ENCODE data around the gene TNIP1. TPM values are rescaled to one million over a fixed set of nuclear protein-coding genes. Genes with fewer than 3 reads are reported as not detected.
A peak's percentile ranks its signal among the peaks of the same experiment; 100 is the strongest.

The TNIP1 gene
- total and polyA plus RNA-seq, 7 donors: 55.1 to 210 (median 73.1) TPM

DNA sequence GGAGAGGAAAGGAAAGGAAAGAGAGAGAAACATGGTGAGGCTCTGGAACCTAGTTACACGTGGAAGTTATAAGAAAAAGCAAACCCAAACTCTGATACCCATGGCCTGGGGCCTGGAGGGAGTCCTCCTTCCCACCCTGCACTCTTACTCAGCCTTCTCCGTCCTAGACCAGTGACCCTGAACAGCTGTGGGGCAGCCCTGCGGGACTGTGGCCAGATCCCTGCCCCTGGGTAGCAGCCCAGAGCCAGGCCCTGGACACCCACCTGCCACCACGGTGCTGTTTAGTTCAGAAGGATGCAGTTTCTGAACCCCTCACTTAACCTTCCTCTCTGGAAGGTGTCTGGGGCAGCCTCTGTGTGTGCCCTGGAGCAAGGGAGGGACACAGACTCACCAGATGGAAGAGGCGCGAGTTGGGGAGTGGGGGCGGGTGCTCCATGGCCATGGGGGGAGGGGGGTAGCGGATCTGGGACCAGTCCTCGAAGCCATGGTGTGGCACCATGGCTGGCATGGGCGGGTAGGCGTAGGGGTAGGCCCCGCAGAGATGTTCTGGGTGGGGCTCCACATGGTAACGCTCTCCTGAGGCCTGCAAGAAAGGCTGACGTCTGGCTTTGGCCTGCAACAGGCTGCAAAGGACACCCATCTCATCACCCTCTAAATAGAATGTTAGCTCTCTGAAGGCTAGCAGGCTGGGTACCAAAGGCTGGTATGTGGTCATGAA is 47.5 kb downstream of the TNIP1 start:
- Histone ChIP-seq H3K4me1 (peaks cover 0 to 16% (median 12%) of the 10 kb centered on the region in 4 donors), H3K27me3 (no peaks in the 10 kb centered on the region), H3K27ac (no peak overlapping the region), H3K9me3 (no peaks in the 10 kb centered on the region), H3K36me3 (peaks cover 35 to 90% (median 61%) of the 10 kb centered on the region in 4 donors), H3K4me3 (no peak overlapping the region)
- whole genome bisulfite sequencing, 2 donors: 93 to 94% methylated on average over 14 of the region's 14 CpGs
- TF ChIP-seq EP300 (IDR thresholded peaks at IDR 0.05) (no peak), POLR2A (IDR thresholded peaks at IDR 0.05) (no peak)
- TF ChIP-seq, protein P1, sequence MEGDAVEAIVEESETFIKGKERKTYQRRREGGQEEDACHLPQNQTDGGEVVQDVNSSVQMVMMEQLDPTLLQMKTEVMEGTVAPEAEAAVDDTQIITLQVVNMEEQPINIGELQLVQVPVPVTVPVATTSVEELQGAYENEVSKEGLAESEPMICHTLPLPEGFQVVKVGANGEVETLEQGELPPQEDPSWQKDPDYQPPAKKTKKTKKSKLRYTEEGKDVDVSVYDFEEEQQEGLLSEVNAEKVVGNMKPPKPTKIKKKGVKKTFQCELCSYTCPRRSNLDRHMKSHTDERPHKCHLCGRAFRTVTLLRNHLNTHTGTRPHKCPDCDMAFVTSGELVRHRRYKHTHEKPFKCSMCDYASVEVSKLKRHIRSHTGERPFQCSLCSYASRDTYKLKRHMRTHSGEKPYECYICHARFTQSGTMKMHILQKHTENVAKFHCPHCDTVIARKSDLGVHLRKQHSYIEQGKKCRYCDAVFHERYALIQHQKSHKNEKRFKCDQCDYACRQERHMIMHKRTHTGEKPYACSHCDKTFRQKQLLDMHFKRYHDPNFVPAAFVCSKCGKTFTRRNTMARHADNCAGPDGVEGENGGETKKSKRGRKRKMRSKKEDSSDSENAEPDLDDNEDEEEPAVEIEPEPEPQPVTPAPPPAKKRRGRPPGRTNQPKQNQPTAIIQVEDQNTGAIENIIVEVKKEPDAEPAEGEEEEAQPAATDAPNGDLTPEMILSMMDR (IDR thresholded peaks at IDR 0.05): no peak
- no peak for DNase-seq
- intact Hi-C loops (cut with DNase I): no loop called here

DNA sequence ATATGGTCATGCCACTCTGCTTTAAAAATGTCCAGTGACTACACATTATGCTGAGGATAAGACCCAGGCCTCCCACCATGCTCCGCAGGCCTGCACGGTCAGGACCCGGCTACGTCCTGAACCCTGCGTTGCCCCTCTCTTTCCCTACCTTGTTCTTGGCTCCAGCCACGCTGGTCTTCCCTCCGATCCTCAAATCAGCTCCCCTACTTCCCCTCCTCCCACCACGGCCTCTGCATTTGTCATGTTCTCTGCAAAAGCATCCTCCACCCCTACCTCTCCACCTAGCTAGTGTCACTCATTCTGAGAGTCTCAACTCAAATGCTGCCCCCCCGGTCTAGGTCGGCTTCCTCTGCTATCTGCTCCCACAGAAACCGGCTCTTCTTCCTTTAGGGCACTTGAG is 49.3 kb downstream of the TNIP1 start:
- H3K4me3 ChIP-seq: no peak overlapping the region
- no peak for DNase-seq
- TF ChIP-seq POLR2AphosphoS5 (IDR thresholded peaks at IDR 0.05) (no peak), EP300 (IDR thresholded peaks at IDR 0.05) (no peak), POLR2A (IDR thresholded peaks at IDR 0.05) (no peak)
- TF ChIP-seq, protein P1 (IDR thresholded peaks at IDR 0.05): no peak
- intact Hi-C loops (cut with DNase I): no loop called here
- H3K36me3 ChIP-seq: peaks cover 35 to 100% (median 66%) of the 10 kb centered on the region in 4 donors
- no peaks in the 10 kb centered on the region for H3K9me3 ChIP-seq
- H3K4me1 ChIP-seq: peaks cover 0 to 8% (median 3%) of the 10 kb centered on the region in 4 donors
- H3K27ac ChIP-seq: peak overlapping the region; percentile 45 to 64 (median 55)
- 94 to 95% methylated on average over 11 of the region's 11 CpGs for WGBS, 2 donors
- no peaks in the 10 kb centered on the region for H3K27me3 ChIP-seq

DNA sequence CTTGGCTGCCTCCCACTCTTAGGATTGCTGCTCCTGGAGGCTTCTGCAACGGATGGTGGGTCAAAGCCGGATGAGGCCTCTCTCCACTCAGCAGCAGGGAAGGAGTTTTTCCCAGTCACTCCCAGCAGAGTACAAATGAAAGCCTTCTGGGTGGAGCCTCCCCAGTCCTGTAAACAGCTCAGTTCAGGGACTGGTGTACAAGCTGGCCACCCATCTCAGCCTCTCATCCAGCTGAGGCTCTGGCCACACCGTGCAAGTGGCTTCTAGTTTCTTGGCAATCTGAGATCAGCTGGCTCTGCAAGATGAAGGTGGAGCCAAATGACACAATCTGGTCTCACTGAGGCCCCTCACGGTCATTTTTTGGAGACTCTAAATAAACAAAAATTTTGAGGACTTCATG is 50.5 kb downstream of the TNIP1 start:
- intact Hi-C loops (cut with DNase I): no loop called here
- Histone ChIP-seq H3K4me1 (peaks cover 0 to 17% (median 8%) of the 10 kb centered on the region in 4 donors), H3K9me3 (no peaks in the 10 kb centered on the region), H3K36me3 (peaks cover 31 to 98% (median 56%) of the 10 kb centered on the region in 4 donors), H3K27me3 (no peaks in the 10 kb centered on the region), H3K4me3 (no peak overlapping the region), H3K27ac (peak overlapping the region; percentile 52 to 64 (median 57))
- WGBS, 2 donors: 70 to 89% methylated on average over 4 of the region's 4 CpGs
- DNase-seq: peak; percentile 96
- TF ChIP-seq POLR2AphosphoS5 (IDR thresholded peaks at IDR 0.05) (peak; percentile 23 to 70 (median 54)), EP300 (IDR thresholded peaks at IDR 0.05) (no peak)
- TF ChIP-seq, protein P1 (IDR thresholded peaks at IDR 0.05): no peak

DNA sequence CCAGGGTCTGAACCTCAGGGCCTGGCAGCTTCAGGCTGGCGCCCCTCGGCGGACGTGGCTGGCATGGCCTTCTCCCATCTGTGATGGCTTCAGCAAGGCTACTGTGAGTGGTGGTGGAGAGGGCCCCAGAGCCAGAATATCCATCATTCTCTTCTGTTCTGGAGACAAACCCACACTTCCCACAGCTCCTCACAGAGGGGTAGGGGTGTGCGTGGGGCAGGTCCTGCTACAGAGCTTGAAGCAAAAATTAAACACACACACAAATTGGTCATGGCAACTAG is 50.8 kb downstream of the TNIP1 start:
- Histone ChIP-seq H3K9me3 (no peaks in the 10 kb centered on the region), H3K36me3 (peaks cover 27 to 94% (median 52%) of the 10 kb centered on the region in 4 donors), H3K4me3 (no peak overlapping the region), H3K4me1 (peaks cover 0 to 21% (median 10%) of the 10 kb centered on the region in 4 donors), H3K27ac (peak overlapping the region; percentile 52 to 64 (median 57)), H3K27me3 (no peaks in the 10 kb centered on the region)
- intact Hi-C loops (cut with DNase I): no loop called here
- TF ChIP-seq POLR2AphosphoS5 (IDR thresholded peaks at IDR 0.05): peak in 1 of 4 donors; percentile 4
- TF ChIP-seq, protein P1 (IDR thresholded peaks at IDR 0.05): no peak
- WGBS, 2 donors: 93 to 96% methylated on average over 5 of the region's 5 CpGs
- DNase-seq: peak; percentile 80

All from sigmoid colon (tissue), 7 donors.